DMS 273 (cell line): ENCODE data around the gene NTM.

ENCODE experiments used
- DNase-seq: peaks from one replicate; lab custom pipeline; 2025; ENCODE audit not compliant: unreplicated experiment; lab: John Stamatoyannopoulos, UW

NTM gene

GRCh38 chr11:132028380-132029240, 658.2 kb downstream of the NTM start:
- peak; percentile 31 for DNase-seq

- no peak for DNase-seq
Measured at GRCh38 chr11:132030896-132031295, 660.5 kb downstream of the NTM start.

GRCh38 chr11:132032555-132032954, 662.1 kb downstream of the NTM start:
- no peak for DNase-seq

- DNase-seq = no peak
Measured at GRCh38 chr11:132033051-132033450, 662.6 kb downstream of the NTM start.

- no peak for DNase-seq
Measured at GRCh38 chr11:132035228-132035627, 664.8 kb downstream of the NTM start.

GRCh38 chr11:132035766-132036165, 665.4 kb downstream of the NTM start:
- DNase-seq = no peak

GRCh38 chr11:132036220-132036619, 665.8 kb downstream of the NTM start:
- no peak for DNase-seq

- DNase-seq = no peak
Measured at GRCh38 chr11:132036746-132037466, 666.5 kb downstream of the NTM start.

GRCh38 chr11:132037467-132037862, 667.0 kb downstream of the NTM start:
- no peak for DNase-seq

GRCh38 chr11:132037956-132038355, 667.5 kb downstream of the NTM start:
- no peak for DNase-seq

- DNase-seq = no peak
Measured at GRCh38 chr11:132039521-132039920, 669.1 kb downstream of the NTM start.

GRCh38 chr11:132042296-132042695, 671.9 kb downstream of the NTM start:
- no peak for DNase-seq

- DNase-seq = no peak
Measured at GRCh38 chr11:132043714-132044113, 673.3 kb downstream of the NTM start.

- DNase-seq = no peak
Measured at GRCh38 chr11:132045107-132045506, 674.7 kb downstream of the NTM start.

- no peak for DNase-seq
Measured at GRCh38 chr11:132046288-132046865, 676.0 kb downstream of the NTM start.

- no peak for DNase-seq
Measured at GRCh38 chr11:132047167-132047566, 676.8 kb downstream of the NTM start.

- DNase-seq = no peak
Measured at GRCh38 chr11:132048040-132048439, 677.6 kb downstream of the NTM start.

GRCh38 chr11:132049205-132049604, 678.8 kb downstream of the NTM start:
- DNase-seq = no peak

GRCh38 chr11:132050049-132050448, 679.6 kb downstream of the NTM start:
- no peak for DNase-seq

- DNase-seq = no peak
Measured at GRCh38 chr11:132050577-132051165, 680.3 kb downstream of the NTM start.

GRCh38 chr11:132051704-132052103, 681.3 kb downstream of the NTM start:
- DNase-seq = no peak

- DNase-seq = no peak
Measured at GRCh38 chr11:132052342-132052741, 681.9 kb downstream of the NTM start.
